GM06990 (cell line): ENCODE data around the gene PTGR1.
"Not testable (repeated sequence)": the region's sequence is repeated elsewhere in the genome, so short reads cannot be mapped to it uniquely, and the experiment has no call there.

Experiments used
- DNase-seq: peaks from one replicate; pipeline ENCODE4 v3.0.0-alpha.2; 2011; ENCODE audit not compliant: insufficient read length; ENCODE audit errors: extremely low read depth
- H3K27me3 ChIP-seq: replicated peaks from 2 replicates; pipeline ENCODE4 v1.6.0; 2011; ENCODE audit warnings: low read length; ENCODE audit not compliant: control insufficient read depth, insufficient read depth
- H3K36me3 ChIP-seq: 2 replicates; pipeline ENCODE4 v1.5.1; 2011; ENCODE audit warnings: low read length; ENCODE audit not compliant: control insufficient read depth, insufficient read depth
- H3K4me3 ChIP-seq: replicated peaks from 2 replicates; pipeline ENCODE4 v1.5.1; 2011; ENCODE audit warnings: low read depth, mild to moderate bottlenecking, control low read depth, low read length
- TF ChIP-seq, protein P1 (sequence below): IDR thresholded peaks from 2 replicates; pipeline ENCODE4 v1.5.1; 2011; ENCODE audit warnings: low read length, control low read depth, mild to moderate bottlenecking, inconsistent platforms; ENCODE audit not compliant: insufficient read depth, poor library complexity, severe bottlenecking

PTGR1 gene

DNA sequence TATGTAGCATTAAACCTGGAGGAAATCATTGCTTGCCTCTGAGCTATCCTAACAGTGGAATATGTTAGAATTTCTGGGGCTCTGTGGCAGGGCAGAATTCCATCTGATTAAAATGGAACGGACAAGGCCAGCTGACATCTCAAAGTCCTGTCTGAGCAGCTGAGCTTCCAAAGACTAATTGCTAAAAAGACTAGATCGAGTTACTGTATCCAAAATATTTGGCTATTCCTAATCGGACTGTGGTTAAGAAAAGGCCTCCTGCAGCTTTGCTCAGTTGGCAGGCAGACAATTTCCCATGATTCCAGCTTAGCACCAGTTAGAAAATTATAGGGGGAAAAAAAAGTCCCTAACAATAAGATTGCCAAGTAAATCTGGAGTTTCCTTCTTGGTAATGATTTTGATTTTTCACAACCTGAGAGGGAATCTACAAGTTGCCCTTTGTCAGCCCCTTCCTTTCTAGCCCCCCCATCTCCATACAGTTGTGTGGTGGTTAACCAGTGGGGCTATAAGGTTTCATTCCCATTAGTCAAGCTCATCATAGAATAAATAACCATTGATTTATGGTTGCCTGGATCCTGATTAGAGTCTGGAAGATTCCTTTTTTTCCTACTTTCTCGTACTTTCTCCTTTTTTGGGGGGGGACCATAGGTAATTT is 26.4 kb downstream of the PTGR1 start:
- TF ChIP-seq, protein P1, sequence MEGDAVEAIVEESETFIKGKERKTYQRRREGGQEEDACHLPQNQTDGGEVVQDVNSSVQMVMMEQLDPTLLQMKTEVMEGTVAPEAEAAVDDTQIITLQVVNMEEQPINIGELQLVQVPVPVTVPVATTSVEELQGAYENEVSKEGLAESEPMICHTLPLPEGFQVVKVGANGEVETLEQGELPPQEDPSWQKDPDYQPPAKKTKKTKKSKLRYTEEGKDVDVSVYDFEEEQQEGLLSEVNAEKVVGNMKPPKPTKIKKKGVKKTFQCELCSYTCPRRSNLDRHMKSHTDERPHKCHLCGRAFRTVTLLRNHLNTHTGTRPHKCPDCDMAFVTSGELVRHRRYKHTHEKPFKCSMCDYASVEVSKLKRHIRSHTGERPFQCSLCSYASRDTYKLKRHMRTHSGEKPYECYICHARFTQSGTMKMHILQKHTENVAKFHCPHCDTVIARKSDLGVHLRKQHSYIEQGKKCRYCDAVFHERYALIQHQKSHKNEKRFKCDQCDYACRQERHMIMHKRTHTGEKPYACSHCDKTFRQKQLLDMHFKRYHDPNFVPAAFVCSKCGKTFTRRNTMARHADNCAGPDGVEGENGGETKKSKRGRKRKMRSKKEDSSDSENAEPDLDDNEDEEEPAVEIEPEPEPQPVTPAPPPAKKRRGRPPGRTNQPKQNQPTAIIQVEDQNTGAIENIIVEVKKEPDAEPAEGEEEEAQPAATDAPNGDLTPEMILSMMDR, result no peak
- no peaks in the 10 kb centered on the region for H3K36me3 ChIP-seq
- no peak for DNase-seq
- H3K27me3 ChIP-seq, result no peaks in the 10 kb centered on the region
- no peak overlapping the region for H3K4me3 ChIP-seq

DNA sequence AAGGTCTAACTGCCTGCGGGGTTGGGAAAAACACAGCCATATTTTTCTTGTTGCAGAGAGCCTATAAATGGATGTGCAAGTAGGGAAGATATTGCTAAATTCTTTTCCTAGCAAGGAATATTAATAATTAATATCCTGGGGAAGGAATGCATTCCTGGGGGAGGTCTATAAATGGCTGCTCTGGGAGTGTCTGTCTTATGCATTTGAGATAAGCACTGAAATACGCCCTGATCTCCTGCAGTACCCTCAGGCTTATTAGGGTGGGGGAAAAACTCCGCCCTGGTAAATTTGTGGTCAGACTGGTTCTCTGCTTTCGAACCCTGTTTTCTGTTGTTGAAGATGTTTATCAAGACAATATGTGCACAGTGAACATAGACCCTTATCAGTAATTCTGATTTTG is 31.3 kb downstream of the PTGR1 start:
- H3K4me3 ChIP-seq, H3K27me3 ChIP-seq, H3K36me3 ChIP-seq, DNase-seq: not testable (repeated sequence)

DNA sequence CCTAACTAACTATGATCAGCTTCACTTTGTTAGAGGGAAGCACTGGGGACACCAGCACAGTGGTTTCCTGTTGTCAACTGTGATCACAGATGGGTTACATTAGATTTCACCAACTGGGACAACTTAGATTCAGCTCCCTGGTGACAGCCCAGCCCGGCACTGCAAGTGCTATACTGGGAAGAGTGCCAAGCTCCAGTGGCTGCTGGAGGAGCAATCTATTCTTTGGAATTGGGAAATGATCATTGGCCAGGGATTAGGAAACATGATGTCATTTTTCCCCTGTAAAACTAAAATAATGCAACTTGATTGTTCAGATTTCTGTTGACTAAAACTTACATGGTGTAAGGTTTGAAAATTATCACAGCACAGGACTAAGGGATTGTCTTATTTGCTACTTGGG is 33.2 kb downstream of the PTGR1 start:
- no peak overlapping the region for H3K4me3 ChIP-seq

DNA sequence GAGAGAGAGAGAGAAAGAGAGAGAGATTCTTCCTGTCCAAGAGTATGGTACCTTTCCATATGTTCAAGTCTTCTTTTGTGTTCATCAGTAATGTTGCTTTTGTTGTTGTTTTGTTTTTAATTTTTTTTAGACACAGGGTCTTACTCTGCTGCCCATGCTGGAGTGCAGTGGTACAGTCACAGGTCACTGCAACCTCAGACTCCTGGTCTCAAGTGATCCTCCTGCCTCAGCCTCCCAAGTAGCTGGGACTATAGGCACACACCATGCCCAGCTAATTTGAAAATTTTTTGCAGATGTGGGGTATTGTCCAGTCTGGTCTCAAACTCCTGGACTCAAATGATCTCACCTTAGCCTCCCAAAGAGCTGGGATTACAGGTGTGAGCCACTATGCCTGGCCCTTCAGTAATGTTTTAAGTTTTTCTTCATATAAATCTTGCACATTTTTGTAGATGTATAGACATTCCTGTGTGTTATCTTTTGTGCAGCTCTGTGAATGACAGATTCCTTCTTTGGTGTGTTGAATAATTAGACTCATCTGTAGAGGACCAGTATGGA is 38.2 kb downstream of the PTGR1 start:
- Histone ChIP-seq H3K4me3 (no peak overlapping the region), H3K36me3 (no peaks in the 10 kb centered on the region), H3K27me3 (no peaks in the 10 kb centered on the region)
- TF ChIP-seq, protein P1, result no peak
- DNase-seq, result no peak

More for the DNA sequence above, 33.2 kb downstream of the PTGR1 start:
- TF ChIP-seq, protein P1, result no peak
- DNase-seq, result no peak
- no peaks in the 10 kb centered on the region for H3K36me3 ChIP-seq
- no peaks in the 10 kb centered on the region for H3K27me3 ChIP-seq

DNA sequence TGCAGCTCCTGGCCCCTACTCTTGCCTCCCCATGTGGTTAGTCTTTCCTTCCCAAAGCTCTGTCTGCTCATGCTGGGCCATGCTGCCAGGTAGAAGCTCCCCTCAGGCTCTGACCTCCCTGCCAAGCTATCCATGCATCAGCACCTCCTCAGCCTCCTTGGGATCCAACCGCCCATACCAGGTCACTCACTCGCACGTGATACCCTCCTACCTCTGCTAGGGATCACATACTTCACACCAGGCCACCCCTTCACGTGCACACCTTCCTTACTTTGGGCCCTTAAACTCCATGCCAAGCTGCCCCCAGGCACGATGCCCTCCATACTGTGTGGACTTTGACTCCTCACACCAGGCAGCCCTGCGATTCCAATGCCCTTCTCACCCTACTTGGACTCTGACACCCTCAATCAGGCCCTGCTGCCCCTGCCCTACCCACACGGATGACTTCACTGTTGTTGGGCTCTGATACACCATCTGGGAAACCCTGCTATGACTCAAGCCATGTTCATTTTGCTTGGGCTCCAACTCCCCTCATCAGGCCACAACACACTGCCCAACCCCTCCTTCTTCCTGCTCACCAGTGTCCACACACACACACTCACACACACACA is 40.3 kb downstream of the PTGR1 start:
- TF ChIP-seq, protein P1, result no peak
- H3K27me3 ChIP-seq, result no peaks in the 10 kb centered on the region
- no peak overlapping the region for H3K4me3 ChIP-seq
- no peak for DNase-seq
- no peaks in the 10 kb centered on the region for H3K36me3 ChIP-seq

DNA sequence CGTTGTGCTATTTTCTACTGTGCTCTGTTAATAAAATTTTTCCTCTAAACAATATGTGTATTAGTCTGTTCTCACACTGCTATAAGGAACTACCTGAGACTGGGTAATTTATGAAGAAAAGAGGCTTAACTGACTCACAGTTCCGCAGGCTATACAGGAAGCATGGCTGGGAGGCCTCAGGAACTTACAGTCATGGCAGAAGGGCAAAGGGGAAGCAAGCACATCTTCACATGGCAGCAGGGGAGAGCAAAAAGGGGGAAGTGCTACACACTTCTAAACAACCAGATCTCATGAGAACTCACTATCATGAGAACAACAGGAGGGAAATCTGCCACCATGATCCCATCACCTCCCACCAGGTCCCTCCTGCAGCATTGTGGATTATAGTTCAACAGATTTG is 44.0 kb downstream of the PTGR1 start:
- not testable (repeated sequence) for DNase-seq, H3K27me3 ChIP-seq

DNA sequence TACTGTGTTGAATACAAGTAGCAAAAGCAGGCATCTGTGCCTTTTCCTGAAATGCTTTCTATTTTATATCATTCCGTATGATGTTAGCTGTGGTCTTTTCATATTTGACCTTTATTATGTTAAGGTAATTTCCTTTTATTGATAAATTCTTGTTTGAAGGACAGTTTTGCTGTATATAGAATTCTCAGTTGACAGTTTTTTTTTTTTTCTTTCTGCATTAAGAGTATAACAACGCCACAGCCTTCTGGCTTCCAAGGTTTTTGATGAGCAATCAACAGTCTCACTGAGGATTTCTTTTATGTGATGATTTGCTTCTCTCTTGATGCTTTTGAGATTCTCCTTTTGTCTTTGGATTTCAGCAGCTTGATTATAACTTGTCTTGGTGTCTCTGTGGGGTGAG is 50.8 kb downstream of the PTGR1 start:
- no peak for DNase-seq
- TF ChIP-seq, protein P1, result no peak
- Histone ChIP-seq H3K36me3 (no peaks in the 10 kb centered on the region), H3K27me3 (no peaks in the 10 kb centered on the region), H3K4me3 (no peak overlapping the region)

More for the DNA sequence above, 44.0 kb downstream of the PTGR1 start:
- H3K36me3 ChIP-seq, H3K4me3 ChIP-seq: not testable (repeated sequence)
